ENCODE results near the gene RMND5B.
"Not testable (repeated sequence)": the region's sequence is repeated elsewhere in the genome, so short reads cannot be mapped to it uniquely, and the experiment has no call there.

The RMND5B gene

DNA sequence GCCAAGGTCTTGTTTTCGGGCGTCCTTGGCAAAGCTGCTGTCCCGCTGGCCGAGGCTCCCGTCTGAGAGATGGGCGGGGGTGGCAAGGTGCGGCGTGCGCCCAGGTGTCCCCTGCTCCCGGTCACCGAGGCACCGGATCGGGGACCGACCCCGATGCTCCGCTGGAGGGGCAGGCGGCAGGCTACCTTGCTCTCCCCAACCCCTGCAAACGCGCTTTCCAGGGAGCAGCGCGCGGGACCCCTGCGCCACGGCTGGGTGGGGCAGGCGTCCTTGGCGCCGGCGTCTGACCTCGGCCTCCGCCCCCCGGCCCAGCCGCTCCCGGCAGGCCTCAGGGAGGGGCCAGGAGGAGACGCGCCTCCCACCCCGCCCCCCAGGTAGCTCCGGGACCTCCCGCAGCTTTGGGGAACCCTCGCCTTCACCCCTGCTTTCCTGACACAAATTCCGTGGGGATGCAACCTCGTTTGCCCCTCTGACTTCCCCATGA is 16.9 kb upstream of the RMND5B start:
- DNase-seq (ENCODE audit: low read depth in 2 of 2): no peak

DNA sequence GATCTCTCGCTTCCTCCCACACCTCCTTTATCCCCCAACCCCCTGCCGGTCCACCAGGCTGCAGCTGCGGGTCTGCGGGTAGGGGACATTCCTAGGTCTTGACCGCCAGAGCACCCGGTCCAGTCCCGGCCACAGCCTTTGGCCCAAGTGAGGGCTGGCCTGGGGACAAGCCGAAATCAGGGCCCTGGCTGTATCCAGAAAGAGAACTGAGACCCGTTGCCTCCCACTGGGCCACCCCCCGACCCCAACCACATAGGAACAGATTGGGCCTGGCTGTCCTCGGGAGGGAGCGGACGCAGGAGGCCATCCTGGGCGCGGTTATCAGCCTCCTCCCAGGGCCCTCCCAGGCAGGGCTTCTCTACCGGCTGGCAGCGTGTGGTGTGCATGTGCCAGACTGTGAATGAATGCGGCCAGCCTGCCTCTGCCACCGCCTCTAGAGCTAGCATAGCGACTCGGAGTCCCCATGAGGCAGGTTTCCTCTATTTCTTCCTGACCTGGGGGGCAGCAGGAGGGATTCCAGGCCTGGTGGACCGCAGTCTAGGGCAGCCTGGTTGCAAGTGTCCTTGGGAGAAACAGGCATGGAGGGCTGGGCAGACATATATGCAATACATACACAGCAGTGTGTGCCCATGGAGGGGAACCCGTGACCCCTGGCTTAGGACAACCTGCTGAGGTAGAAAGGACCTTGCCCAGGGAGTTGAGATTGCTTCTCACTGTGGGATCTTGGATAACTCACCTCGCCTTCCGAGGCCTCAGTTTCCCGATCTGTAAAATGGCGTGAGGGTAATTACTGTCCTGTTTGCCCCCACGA is 16.3 kb upstream of the RMND5B start:
- DNase-seq (ENCODE audit: low read depth in 2 of 2): peak in 1 of 2 donors; percentile 31

DNA sequence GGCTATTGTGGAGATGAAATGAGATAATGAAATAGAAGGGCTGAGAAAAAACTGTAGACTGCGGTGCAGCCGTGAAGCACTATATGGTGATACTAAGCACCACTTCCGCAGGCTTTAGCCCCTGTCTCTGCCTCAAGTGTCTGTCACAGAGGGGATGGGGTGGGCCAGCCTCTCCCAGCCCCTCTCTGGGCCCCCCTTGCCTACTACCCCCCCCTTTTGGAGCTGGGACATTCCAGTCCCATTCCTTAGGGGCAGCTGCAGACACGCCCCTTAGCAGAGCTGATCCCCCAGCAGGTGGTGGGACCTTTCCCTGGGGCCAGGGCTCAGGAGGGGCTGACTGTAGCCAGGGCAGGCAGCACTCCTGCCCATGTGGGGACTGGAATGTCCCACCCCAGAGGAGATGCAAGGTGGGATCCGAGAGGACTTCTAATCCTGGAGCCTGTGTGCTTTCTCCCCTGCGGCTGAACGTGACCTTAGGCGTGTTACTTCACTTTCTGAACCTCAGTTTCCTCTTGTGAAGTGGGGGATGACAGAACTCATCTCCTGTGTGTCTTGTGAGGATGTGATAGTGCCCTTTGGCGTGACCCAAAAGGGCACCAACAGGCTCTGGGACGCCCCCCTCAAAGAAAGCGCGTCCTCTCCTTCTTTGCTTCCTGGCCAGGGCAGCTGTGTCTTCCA is 15.5 kb upstream of the RMND5B start:
- DNase-seq (ENCODE audit: low read depth in 2 of 2): no peak

DNA sequence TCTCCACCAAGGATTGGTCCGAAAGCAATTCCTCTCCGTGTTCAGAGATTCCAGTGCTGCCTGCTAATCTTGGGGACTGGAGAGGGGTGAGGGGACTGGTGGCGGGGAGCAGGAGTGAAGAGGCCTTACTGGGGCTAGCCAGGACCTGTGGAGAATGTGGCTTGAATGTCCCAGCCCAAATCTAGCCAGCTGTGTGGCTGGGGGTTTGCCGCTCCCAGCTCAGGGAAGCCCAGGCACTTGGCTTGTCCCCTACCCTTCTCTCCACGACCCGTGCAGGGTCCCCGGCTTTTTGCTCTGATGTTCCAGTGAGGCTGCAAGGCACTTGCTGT is 15.0 kb upstream of the RMND5B start:
- no peak for DNase-seq (ENCODE audit: low read depth in 2 of 2)

DNA sequence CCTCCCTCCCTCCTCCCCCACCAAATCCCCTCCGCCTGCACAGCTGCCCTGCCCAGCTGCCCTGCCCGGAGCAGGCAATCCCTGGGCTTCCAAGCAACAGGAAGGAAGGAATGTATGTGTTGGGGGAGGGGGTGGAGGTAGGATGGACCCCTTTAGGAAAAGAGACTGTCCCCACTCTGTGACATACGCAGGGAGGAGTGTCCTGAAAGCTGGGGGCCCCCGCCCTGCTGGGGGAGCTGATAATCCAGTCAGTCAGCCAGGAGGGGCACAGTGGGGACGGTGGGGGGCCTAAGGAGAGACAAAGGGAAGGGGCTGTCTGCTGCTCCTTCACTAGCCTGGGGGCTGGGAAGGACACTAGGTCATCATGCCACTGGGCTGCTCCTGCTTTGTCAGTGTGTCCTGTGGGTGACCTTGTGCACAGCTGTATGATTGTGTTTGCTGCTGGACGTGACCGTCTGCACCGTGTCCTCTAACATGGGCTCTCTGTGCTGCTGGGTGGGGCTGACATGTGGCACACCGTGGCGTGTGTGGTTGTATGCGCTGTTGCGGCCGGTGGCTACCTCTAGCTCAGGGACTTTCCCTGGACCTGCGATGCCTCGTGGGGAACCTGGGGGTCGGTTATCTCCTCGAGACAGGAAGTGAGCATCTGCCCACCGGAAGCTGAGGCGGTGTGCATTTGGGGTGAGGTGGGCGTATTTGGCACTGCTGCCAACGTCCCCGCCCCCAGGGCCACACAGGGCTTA is 14.5 kb upstream of the RMND5B start:
- peak; percentile 54 to 58 for DNase-seq (ENCODE audit: low read depth in 2 of 2)

DNA sequence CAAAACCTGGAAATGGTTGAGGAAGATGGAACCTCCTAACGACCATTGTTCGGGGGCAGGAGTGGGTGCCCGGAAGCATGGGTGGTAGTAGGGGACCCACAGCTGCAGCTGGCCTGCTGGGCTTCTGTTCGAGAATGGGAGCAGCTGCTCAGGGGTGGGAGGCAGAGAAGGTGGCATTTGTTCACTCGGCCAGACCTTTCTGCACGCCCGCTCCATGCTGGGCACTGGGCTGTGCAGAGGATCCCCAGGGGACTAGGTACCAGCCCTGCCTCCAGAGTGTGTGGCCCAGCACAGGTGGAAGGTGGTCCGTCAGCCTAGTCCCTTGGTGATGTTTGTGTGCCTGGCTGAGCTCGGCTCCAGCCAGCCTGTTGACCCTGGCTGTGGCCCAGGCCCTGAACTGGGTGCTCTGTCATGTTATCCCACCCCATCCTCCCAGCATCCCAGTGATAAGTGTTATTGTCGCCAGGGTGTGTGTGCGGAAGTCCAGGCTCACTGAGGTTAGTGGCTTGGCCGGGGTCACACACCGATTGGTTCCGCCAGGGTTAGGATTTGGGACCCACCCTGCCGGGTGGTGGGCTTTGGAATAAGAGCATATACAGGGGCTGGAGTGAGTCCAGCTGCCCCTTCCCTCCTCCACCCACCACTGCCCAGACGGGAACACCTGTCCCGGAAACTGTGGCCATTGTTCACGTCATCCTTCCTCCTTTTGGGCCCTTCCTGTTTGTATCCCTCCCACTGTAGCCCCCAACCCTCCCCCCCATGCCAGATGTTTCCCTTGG is 12.7 kb upstream of the RMND5B start:
- no peak for DNase-seq (ENCODE audit: low read depth in 2 of 2)

DNA sequence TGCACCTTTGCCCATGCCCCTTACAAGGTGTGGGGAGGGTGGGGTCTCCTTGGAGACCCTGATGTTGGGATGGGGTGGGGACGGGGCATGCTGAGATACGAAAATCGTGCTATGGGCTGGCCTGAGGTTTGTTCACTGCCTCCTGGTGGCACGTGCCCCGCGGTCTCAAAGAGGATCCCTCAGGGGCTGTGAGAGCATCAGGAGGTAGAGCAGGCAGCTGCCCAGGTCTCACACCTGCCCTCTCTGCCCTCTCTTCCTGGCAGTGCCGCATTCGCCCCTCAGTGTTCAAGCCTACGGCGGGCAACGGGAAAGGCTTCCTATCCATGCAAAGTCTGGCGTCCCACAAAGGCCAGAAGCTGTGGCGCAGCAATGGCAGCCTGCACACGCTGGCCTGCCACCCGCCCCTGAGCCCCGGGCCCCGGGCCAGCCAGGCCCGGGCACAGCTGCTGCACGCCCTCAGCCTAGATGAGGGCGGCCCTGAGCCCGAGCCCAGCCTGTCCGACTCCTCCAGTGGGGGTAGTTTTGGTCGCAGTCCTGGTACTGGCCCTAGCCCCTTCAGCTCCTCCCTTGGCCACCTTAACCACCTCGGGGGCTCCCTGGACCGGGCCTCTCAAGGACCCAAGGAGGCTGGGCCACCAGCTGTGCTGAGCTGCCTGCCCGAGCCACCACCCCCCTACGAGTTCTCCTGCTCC is 10.8 kb upstream of the RMND5B start:
- DNase-seq (ENCODE audit: low read depth in 2 of 2): no peak

DNA sequence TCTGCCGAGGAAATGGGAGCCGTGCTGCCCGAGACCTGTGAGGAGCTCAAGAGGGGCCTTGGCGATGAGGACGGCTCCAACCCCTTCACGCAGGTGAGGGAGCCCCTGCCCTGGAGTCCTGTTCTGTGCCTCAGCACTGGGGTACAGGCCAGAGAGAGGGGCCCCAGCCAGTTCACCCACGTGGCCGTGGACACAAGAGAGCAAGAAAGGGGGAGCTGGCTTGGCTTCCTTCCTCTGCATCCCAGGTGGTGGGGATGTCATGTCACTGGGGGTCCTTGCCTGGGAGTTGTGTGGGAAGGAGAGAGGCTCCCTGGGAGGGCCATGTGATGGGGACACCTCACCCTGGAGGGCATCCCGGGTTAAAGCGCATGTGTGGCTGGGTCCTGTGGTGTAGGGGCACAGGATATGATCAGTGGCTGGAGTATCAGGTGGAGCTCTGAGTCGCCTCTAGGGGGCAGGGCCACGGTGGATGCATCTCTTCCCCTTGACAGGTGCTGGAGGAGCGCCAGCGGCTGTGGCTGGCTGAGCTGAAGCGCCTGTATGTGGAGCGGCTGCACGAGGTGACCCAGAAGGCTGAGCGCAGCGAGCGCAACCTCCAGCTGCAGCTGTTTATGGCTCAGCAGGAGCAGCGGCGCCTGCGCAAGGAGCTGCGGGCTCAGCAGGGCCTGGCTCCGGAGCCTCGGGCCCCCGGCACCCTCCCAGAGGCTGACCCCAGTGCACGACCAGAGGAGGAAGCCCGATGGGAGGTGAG is 10.0 kb upstream of the RMND5B start:
- peak; percentile 41 to 68 for DNase-seq (ENCODE audit: low read depth in 2 of 2)

DNA sequence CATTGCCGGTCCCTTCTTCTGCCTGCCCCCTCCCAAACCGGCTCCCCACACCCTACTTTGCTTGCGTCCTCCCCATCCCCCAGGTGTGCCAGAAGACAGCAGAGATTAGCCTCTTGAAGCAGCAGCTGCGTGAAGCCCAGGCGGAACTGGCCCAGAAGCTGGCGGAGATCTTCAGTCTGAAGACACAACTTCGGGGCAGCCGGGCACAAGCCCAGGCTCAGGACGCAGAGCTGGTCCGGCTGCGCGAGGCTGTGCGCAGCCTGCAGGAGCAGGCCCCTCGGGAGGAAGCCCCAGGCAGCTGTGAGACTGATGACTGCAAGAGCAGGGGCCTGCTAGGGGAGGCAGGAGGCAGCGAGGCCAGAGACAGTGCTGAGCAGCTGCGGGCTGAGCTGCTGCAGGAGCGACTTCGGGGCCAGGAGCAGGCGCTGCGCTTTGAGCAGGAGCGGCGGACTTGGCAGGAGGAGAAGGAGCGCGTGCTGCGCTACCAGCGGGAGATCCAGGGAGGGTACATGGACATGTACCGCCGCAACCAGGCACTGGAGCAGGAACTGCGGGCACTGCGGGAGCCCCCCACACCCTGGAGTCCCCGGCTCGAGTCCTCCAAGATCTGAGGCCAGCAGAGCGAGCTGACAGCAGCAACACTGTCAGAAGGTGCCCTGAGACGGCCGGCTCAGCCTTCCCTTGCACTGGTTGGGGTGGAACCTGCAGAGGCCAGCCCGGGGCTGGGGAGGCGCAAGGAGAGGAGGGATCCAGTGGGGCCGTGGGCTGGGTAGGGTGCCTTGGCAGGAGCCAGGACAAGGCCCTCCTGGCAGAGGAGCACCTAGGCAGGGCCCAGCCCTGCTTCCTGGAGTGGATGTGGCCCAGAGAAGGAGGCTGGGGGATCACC is 9.2 kb upstream of the RMND5B start:
- DNase-seq (ENCODE audit: low read depth in 2 of 2): no peak

DNA sequence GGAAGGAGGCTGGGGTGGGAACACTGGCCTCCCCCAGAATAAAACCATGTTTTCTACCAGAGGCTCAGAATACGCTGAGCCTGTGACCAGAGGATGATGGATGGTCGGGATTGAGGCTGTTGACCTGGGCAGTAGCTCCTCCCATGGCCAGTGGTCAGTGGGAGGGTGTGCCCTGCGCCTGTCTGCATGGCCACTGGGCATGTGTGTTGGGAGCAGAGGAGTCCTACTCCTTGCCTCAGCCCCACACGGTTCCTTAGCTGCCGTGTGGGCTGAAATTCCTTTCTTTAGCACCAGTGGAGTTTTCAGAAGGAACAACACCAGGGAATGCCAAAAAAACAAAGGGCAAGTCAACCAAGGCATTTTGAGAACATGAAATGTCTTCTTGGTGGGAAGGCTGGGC is 8.5 kb upstream of the RMND5B start:
- DNase-seq (ENCODE audit: low read depth in 2 of 2): no peak

DNA sequence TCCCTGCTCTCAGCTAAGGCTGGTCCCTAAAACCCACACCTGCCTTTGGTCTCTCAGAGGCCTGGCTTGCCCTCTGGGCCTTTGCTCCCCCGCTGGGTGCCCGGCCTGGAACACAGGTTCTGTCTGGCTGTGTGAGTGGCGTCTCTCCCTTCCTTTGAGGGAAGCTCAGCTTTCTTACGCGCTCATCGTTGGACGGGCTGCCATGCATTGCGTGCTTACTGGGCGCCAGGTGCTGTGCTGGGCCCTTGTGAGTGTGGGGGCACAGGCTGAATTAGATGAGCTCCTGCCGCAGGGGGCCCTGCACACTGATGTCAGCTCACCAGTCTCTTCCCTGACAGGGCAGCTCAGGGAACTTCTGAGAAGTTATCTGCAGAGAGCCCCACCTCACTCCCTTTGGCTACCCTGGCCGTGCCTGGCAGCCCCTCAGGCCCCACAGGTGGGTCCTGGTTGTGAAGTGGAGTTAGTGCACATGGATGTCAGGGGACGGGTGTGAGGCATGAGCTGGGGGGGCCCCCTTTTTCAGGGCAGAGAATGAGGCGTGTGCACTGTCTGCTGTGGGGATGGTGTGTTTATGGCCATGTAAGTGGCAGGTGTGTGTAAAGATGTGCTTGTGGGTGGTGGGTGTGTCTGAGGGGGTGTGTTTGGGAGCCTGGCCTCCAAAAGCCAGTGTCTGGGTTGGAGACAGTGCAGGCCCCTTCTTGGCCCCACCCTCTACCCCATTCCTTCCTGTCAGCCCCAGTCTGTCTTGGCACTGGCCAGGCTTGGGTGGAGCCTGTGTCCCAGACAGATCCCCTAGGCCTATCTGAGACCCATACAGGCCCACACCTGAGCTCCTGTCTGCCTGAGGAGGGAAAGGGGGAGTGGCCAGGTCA is 7.5 kb upstream of the RMND5B start:
- no peak for DNase-seq (ENCODE audit: low read depth in 2 of 2)

DNA sequence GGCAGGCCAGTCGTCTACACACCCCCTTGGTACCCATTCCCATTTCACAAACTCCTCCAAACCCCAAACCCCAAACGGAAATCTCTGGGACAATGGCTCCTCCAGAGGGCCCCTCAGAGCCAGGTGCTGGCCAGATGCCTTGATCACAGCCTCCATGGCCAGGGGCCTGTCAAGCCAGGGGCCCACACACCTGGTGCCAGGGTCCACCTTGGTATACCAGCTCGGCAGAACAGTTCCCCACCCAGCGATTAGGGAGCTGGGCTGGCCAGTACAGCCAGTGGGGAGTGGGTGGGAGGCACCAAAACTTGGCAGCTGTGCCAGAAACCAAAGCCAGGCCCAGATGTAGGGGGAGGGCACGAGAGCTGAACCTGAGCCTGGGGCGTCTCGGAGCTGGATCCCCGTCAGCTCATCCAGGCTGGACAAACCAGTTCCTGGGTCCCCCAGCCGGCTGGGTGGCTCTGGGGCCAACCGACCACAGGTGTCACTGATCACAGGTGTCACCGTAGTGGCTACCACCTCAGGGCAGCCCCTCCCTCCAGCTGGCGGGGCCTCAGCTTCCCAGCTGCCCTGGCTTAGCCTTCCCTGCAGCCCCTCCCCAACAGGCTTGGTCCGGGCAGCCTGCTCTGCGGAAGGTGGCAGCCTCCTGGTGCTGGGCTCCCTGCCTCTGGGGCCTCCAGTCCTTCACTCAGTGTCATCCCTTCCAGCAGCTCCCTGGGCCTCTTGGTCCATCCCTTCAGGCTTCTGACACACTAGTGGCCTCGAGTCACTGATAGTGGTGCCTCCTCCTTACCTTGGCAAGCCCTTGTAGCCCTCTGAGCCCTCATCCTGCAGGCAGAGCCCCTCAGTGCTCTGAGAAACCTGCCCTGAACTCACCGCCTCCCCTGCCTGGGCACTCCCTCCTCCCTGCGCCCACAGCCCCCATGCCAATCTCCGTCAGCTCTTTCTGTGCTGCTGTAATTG is 6.6 kb upstream of the RMND5B start:
- no peak for DNase-seq (ENCODE audit: low read depth in 2 of 2)

DNA sequence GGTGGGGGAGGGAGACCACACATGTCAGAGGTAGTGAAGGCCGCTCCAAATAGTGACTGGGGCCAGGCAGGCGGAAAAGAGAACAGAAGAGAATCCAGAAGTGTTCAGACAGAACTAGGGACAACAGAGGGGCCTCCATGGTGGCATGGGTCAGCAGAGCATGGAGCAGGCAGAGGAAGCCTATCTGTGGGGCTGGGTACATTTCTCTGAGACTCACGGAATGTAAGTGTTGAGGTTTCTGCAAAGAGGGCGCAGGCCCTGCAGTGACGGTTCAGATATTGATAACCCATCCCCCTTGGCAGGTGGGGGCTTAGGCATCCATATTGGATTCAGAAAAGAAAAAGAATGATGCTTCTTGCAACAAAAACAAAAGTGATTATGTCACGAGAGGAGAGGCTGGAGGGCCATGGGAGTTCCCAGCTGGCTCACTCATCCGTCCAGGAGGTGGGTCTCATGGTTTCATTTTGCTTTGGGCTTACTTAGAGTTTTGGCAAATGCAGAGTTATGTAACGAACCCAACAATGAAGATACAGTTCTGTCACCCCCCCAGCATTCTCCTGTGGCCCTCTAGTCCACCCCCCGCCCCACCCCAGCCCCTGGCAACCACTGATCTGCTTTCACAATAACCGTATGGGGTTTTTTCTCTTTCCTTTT is 5.4 kb upstream of the RMND5B start:
- no peak for DNase-seq (ENCODE audit: low read depth in 2 of 2)

DNA sequence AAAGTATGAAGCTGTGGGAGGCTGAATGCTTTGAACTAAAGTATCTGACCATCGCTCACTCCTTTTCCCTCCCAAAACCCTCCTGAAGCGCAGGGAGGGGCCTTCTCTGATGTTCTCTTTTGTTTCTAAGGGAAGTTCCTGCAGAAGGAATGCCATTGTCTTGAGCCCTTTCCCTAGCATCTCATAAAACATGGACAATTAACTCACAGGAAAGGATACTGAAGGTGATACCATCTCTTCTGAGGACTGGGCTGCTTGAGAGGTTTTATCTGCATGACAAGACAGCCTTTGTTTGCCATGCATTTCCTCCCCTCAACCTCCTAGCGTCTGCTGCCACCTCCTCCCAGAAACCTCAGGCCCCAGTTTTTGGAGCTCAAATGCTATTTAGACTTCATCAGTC is 4.3 kb upstream of the RMND5B start:
- DNase-seq (ENCODE audit: low read depth in 2 of 2): no peak

DNA sequence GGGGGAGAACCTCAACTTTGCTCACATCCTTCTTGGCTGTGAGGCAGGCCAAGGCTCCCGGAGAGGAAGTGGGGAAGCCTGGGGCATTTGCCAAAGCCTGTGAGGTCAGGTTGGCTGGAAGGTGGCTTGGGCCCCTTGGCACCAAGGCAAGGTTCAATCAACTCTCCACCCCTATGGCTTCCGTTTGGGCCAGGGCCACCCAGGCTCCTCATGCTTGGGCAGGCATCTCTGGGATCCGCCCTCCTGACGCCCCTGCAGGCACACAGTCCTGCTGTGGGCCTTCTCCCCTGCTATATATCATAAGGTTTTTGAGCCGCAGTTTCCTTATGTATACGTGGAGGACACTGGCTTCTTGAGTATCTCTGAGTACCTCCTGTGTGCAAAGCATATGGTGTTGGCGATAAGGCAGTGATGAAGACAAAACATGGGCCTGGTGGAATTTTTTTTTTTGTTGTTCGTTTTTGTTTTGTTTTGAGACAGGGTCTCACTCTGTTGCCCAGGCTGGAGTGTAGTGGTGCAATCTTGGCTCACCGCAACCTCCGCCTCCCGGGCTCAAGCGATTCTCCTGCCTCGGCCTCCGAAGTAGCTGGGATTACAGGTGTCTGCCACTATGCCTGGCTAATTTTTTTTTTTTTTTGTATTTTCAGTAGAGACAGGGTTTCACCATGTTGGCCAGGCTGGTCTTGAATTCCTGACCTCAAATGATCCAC is 3.4 kb upstream of the RMND5B start:
- not testable (repeated sequence) for DNase-seq (ENCODE audit: low read depth in 2 of 2)

DNA sequence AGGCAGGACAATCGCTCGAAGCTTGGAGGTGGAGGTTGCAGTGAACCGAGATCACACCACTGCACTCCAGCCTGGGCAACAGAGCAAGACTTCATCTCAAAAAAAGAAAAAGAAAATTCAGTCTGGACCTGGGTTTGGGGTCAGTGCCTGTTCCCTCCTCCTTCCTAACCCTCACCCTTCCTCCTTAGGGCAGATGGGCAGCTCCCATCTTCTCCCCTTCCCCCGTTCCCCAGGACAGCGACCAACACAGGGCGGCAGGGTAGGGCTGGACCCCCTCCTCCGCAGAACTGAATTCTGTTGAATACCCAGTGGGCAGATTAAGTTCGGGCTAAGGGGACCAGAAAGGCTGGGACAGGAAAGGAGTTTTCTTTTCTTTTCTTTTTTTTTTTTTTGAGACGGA is 1.5 kb upstream of the RMND5B start:
- no peak for DNase-seq (ENCODE audit: low read depth in 2 of 2)

Data from stimulated activated CD8-positive, alpha-beta memory T cell treated with anti-CD3 and anti-CD28 coated beads, Interleukin-2, amount 100 ng/mL, for 1 hour (primary cell).